Transverse colon (tissue), 4 donors: ENCODE data around the gene SLC27A1. TPM values are rescaled to one million over a fixed set of nuclear protein-coding genes. Genes with fewer than 3 reads are reported as not detected.
"Not testable (repeated sequence)": the region's sequence is repeated elsewhere in the genome, so short reads cannot be mapped to it uniquely, and the experiment has no call there.

Experiments used
- DNase-seq: peaks from one replicate; pipeline ENCODE4 v3.0.0-alpha.2; 2019
- H3K27ac ChIP-seq, 4 donors: fragments of 200-600 bp; sonication (generic); 2 replicates each; pipeline ENCODE4 v1.5.1; 2016 to 2018; ENCODE audit warnings: inconsistent platforms in 4 of 4
- H3K27me3 ChIP-seq: fragments of 200-600 bp; sonication (generic); 2 replicates; pipeline ENCODE4 v1.5.1; 2017; ENCODE audit warnings: inconsistent platforms
- H3K36me3 ChIP-seq, 4 donors: fragments of 200-600 bp; sonication (generic); 2 replicates each; pipeline ENCODE4 v1.5.1; 2017 to 2019; ENCODE audit warnings: inconsistent platforms in 4 of 4
- H3K4me1 ChIP-seq, 4 donors: fragments of 200-600 bp; sonication (generic); 2 replicates each; pipeline ENCODE4 v1.5.1; 2017 to 2020; ENCODE audit warnings: inconsistent platforms in 4 of 4
- H3K4me3 ChIP-seq, 4 donors: fragments of 200-600 bp; sonication (generic); 1 replicate in 1 of 4; 2 replicates in 3 of 4; pipeline versions ENCODE4 v1.5.1 to v1.6.1; 2017 to 2019; ENCODE audit warnings: inconsistent platforms in 4 of 4
- H3K9me3 ChIP-seq, 2 donors: fragments of 200-600 bp; sonication (generic); 2 replicates each; pipeline ENCODE4 v1.5.1; 2017 to 2019; ENCODE audit warnings: inconsistent platforms in 2 of 2
- CTCF ChIP-seq, 5 experiments: fragments of 200-600 bp in 3 of 5; fragments of 450-650 bp in 2 of 5; sonication (generic) in 3 of 5; IDR thresholded peaks; 1 replicate in 2 of 5; 2 replicates in 3 of 5; pipeline ENCODE4 v1.5.1; 2016 to 2017; ENCODE audit warnings: antibody characterized with exemption in 5 of 5, inconsistent platforms in 3 of 5, mild to moderate bottlenecking in 2 of 5, moderate library complexity in 1 of 5
- EP300 ChIP-seq: sonication (generic); formaldehyde crosslinking; IDR thresholded peaks from one replicate; pipeline ENCODE4 v1.6.1; 2017; ENCODE audit warnings: antibody characterized with exemption, low read depth
- POLR2A ChIP-seq: fragments of 450-650 bp; IDR thresholded peaks from one replicate; pipeline ENCODE4 v1.6.1; 2016; ENCODE audit warnings: antibody characterized with exemption, mild to moderate bottlenecking, moderate library complexity
- POLR2AphosphoS5 ChIP-seq, 3 donors: sonication (generic); formaldehyde crosslinking; IDR thresholded peaks; one replicate each; pipeline ENCODE4 v1.6.1; 2016; ENCODE audit warnings: antibody characterized with exemption in 3 of 3
- WGBS, 2 donors: methylation state at CpG; one replicate each; pipeline ENCODE4 v1.1.5; 2018; ENCODE audit warnings: low coverage in 1 of 2; 5-methylcytosine and 5-hydroxymethylcytosine counted together
- in situ Hi-C, 4 donors: fragments of 200-750 bp; cut with MboI; loops; one replicate each; pipeline versions ENCODE4 v1.15.0 to v1.15.1; 2017; ENCODE audit warnings: low sequenced_read_pairs in 3 of 4, low pct_ligation_motif_present in 1 of 4, low pct_unique_long_range_greater_than_20kb in 1 of 4
- intact Hi-C: fragments of 100-400 bp; cut with DNase I; formaldehyde crosslinking; loops from one replicate; pipeline ENCODE4 v1.15.1; 2023; ENCODE audit warnings: low total_unique reads
- total RNA-seq, 4 donors: library from RNA; depleted of rRNA; stranded (reverse); fragments of >200 nt; gene quantifications; one replicate each; pipeline ENCODE4 v1.1.0, GENCODE V29; 2016

The SLC27A1 gene
- total RNA-seq, 4 donors from 2014 or later, result 4.0 to 11.1 (median 7.0) TPM

- H3K27me3 ChIP-seq, result no peaks in the 10 kb centered on the region
- H3K4me3 ChIP-seq, result peak overlapping the region; percentile 22 to 88 (median 64)
- H3K9me3 ChIP-seq, result no peaks in the 10 kb centered on the region
- no peak for TF ChIP-seq POLR2AphosphoS5 (IDR thresholded peaks at IDR 0.05)
- TF ChIP-seq CTCF (IDR thresholded peaks at IDR 0.05), result no peak
- no peak for TF ChIP-seq POLR2A
- no peak for TF ChIP-seq EP300
- in situ Hi-C loops, result loop anchor here in 2 of 4 donors (10.0 kb wide), 2 partner anchors 74 to 124 kb away; partner anchors contain the start of gene CCDC194 (in 1 of the 2)
- H3K27ac ChIP-seq, result peak overlapping the region; percentile 82 to 88 (median 87)
- H3K36me3 ChIP-seq, result no peaks in the 10 kb centered on the region
- H3K4me1 ChIP-seq, result peaks cover 13 to 40% (median 22%) of the 10 kb centered on the region in 4 donors
- DNase-seq, result no peak
- intact Hi-C loops, result loop anchor here (5.0 kb wide), 1 partner anchor 122 kb away; no protein-coding TSS in a partner anchor
- WGBS, 2 donors, result 14% methylated on average over 19 of the region's 19 CpGs; no CpG with 5 or more reads in 1 of the 2 donors
These were observed 1.2 kb upstream of the SLC27A1 start for GRCh38 chr19:17469092-17469480.

GRCh38 chr19:17469481-17470067 lies 750 bp upstream of the SLC27A1 start:
- intact Hi-C loops (loop anchor here (5.0 kb wide), 1 partner anchor 122 kb away; no protein-coding TSS in a partner anchor), in situ Hi-C loops (loop anchor here in 2 of 4 donors (10.0 kb wide), 2 partner anchors 75 to 125 kb away; partner anchors contain the start of gene CCDC194 (in 1 of the 2))
- no peaks in the 10 kb centered on the region for H3K27me3 ChIP-seq
- DNase-seq, result peak; percentile 97
- no peaks in the 10 kb centered on the region for H3K36me3 ChIP-seq
- H3K4me3 ChIP-seq, result peak overlapping the region; percentile 22 to 88 (median 64)
- 0% methylated on average over 11 to 29 of the region's 31 CpGs for WGBS, 2 donors
- peak overlapping the region; percentile 82 to 88 (median 87) for H3K27ac ChIP-seq
- no peaks in the 10 kb centered on the region for H3K9me3 ChIP-seq
- no peak for TF ChIP-seq POLR2A
- peak in 1 of 3 donors; percentile 9 for TF ChIP-seq POLR2AphosphoS5 (IDR thresholded peaks at IDR 0.05)
- peaks cover 13 to 40% (median 22%) of the 10 kb centered on the region in 4 donors for H3K4me1 ChIP-seq

GRCh38 chr19:17471410-17472125 lies 1.2 kb downstream of the SLC27A1 start:
- intact Hi-C loops (no loop called here), in situ Hi-C loops (no loop called here)
- Histone ChIP-seq H3K9me3 (no peaks in the 10 kb centered on the region), H3K4me3 (peak overlapping the region in 1 of 4 donors; percentile 76), H3K4me1 (peaks cover 13 to 45% (median 23%) of the 10 kb centered on the region in 4 donors), H3K27ac (peak overlapping the region in 3 of 4 donors; percentile 82 to 88 (median 88)), H3K36me3 (no peaks in the 10 kb centered on the region), H3K27me3 (no peaks in the 10 kb centered on the region)
- WGBS, 2 donors, result 76% methylated on average over 12 of the region's 12 CpGs; no CpG with 5 or more reads in 1 of the 2 donors
- TF ChIP-seq EP300 (no peak), CTCF (IDR thresholded peaks at IDR 0.05) (no peak), POLR2A (no peak), POLR2AphosphoS5 (IDR thresholded peaks at IDR 0.05) (no peak)
- no peak for DNase-seq

GRCh38 chr19:17473041-17473440 lies 2.7 kb downstream of the SLC27A1 start:
- H3K4me3 ChIP-seq, result no peak overlapping the region
- no peaks in the 10 kb centered on the region for H3K27me3 ChIP-seq
- peak overlapping the region in 1 of 4 donors; percentile 10 for H3K27ac ChIP-seq
- no peak for DNase-seq
- H3K9me3 ChIP-seq, result no peaks in the 10 kb centered on the region
- H3K36me3 ChIP-seq, result no peaks in the 10 kb centered on the region
- intact Hi-C loops (no loop called here), in situ Hi-C loops (no loop called here)
- H3K4me1 ChIP-seq, result peaks cover 13 to 38% (median 23%) of the 10 kb centered on the region in 4 donors
- 50 to 82% methylated on average over 2 to 9 of the region's 9 CpGs for WGBS, 2 donors
- TF ChIP-seq POLR2A, result no peak
- no peak for TF ChIP-seq EP300
- no peak for TF ChIP-seq CTCF (IDR thresholded peaks at IDR 0.05)
- TF ChIP-seq POLR2AphosphoS5 (IDR thresholded peaks at IDR 0.05), result no peak

- H3K9me3 ChIP-seq, DNase-seq, H3K36me3 ChIP-seq, in situ Hi-C loops, H3K27me3 ChIP-seq, H3K4me3 ChIP-seq, intact Hi-C loops: not testable (repeated sequence)
- H3K4me1 ChIP-seq, result peaks cover 8 to 24% (median 13%) of the 10 kb centered on the region in 4 donors
- WGBS, 2 donors, result 85% methylated on average over 6 of the region's 6 CpGs; no CpG with 5 or more reads in 1 of the 2 donors
- peak overlapping the region; percentile 3 to 56 (median 38) for H3K27ac ChIP-seq
These were observed 4.8 kb downstream of the SLC27A1 start for GRCh38 chr19:17475011-17475540.
